Glutamatergic neuron (in vitro differentiated cells): Measurements from ENCODE around the gene RNF20. TPM values are rescaled to one million over a fixed set of nuclear protein-coding genes. Genes with fewer than 3 reads are reported as not detected.
A peak's percentile ranks its signal among the peaks of the same experiment; 100 is the strongest.

ENCODE experiments used
- DNase-seq: peaks from one replicate; pipeline ENCODE4 v3.0.0; 2022
- H3K27ac Mint-ChIP-seq: one replicate; pipeline ENCODE4 v1.8.0; 2020; ENCODE audit warnings: mild to moderate bottlenecking, mixed read lengths, inconsistent platforms; ENCODE audit not compliant: unreplicated experiment
- H3K27me3 Mint-ChIP-seq: one replicate; pipeline ENCODE4 v1.8.0; 2020; ENCODE audit warnings: mild to moderate bottlenecking, moderate library complexity, mixed read lengths, inconsistent platforms; ENCODE audit not compliant: unreplicated experiment
- H3K36me3 Mint-ChIP-seq: one replicate; pipeline ENCODE4 v1.8.0; 2020; ENCODE audit warnings: mild to moderate bottlenecking, mixed read lengths, inconsistent platforms; ENCODE audit not compliant: unreplicated experiment
- H3K4me1 Mint-ChIP-seq: one replicate; pipeline ENCODE4 v1.8.0; 2020; ENCODE audit warnings: mild to moderate bottlenecking, low read depth, mixed read lengths, inconsistent platforms; ENCODE audit not compliant: unreplicated experiment
- H3K4me3 Mint-ChIP-seq: one replicate; pipeline ENCODE4 v1.8.0; 2020; ENCODE audit warnings: mild to moderate bottlenecking, mixed read lengths, inconsistent platforms; ENCODE audit not compliant: unreplicated experiment
- H3K9me3 Mint-ChIP-seq: one replicate; pipeline ENCODE4 v1.8.0; 2020; ENCODE audit warnings: mild to moderate bottlenecking, moderate library complexity, mixed read lengths, inconsistent platforms; ENCODE audit not compliant: unreplicated experiment
- total RNA-seq: library from RNA; stranded (reverse); fragmentation: NEBNext Ultra II Directional; extraction: Animal tissue kit (Norgen Biotek cat#: 25700); gene quantifications from one replicate; pipeline ENCODE4 v1.2.1, GENCODE V29; 2021; ENCODE audit not compliant: unreplicated experiment
- TF ChIP-seq, protein P1 (sequence below): fragments of 200-600 bp; sonication (generic); IDR thresholded peaks from one replicate; pipeline ENCODE4 v1.5.0; 2021; ENCODE audit not compliant: partially characterized antibody, unreplicated experiment

The RNF20 gene
- total RNA-seq, 1 donor from 2014 or later, result 65.5 TPM

DNA sequence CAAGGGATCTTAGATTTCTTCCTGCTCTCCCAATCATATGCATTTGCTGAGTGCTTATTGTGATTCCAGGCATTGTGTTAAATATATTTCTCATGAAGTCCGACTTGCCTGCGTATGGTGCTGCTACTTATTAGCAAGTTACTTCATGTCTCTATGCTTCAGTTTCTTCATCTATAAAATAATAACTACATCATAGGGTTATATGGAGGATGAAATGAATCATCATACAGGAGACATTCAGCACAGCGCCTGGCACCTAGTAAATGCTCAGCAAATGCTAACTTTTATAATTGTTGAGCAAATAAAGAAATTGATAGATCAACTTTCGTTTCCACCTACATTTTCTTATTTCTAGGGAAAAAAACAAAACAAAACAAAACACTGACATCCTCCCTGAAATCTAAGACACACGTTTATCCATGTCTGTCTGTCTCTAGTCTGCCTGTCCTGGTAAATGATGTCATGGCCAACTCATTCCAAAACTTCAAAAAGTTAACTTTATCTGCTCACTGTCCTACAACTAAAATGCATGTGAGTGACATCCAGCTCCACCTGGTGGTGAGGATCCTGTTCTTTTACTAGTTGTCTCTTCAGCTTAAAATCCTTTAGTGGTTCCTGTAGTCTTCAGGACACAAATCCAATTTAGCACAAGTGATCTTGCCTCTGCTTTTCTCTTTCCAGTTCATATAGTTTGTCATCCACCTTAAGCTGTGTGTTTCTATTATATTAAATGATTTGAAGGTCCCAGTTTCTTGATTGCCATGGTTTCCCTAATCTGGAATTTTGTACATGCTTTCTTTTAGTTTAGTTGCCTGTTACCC is 33.5 kb downstream of the RNF20 start:
- Mint-ChIP-seq H3K27ac (no peak overlapping the region), H3K4me1 (no peaks in the 10 kb centered on the region), H3K27me3 (peaks cover 4% of the 10 kb centered on the region), H3K4me3 (no peak overlapping the region), H3K36me3 (no peaks in the 10 kb centered on the region), H3K9me3 (no peaks in the 10 kb centered on the region)
- TF ChIP-seq, protein P1, sequence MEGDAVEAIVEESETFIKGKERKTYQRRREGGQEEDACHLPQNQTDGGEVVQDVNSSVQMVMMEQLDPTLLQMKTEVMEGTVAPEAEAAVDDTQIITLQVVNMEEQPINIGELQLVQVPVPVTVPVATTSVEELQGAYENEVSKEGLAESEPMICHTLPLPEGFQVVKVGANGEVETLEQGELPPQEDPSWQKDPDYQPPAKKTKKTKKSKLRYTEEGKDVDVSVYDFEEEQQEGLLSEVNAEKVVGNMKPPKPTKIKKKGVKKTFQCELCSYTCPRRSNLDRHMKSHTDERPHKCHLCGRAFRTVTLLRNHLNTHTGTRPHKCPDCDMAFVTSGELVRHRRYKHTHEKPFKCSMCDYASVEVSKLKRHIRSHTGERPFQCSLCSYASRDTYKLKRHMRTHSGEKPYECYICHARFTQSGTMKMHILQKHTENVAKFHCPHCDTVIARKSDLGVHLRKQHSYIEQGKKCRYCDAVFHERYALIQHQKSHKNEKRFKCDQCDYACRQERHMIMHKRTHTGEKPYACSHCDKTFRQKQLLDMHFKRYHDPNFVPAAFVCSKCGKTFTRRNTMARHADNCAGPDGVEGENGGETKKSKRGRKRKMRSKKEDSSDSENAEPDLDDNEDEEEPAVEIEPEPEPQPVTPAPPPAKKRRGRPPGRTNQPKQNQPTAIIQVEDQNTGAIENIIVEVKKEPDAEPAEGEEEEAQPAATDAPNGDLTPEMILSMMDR, result peak; percentile 43
- DNase-seq, result no peak

DNA sequence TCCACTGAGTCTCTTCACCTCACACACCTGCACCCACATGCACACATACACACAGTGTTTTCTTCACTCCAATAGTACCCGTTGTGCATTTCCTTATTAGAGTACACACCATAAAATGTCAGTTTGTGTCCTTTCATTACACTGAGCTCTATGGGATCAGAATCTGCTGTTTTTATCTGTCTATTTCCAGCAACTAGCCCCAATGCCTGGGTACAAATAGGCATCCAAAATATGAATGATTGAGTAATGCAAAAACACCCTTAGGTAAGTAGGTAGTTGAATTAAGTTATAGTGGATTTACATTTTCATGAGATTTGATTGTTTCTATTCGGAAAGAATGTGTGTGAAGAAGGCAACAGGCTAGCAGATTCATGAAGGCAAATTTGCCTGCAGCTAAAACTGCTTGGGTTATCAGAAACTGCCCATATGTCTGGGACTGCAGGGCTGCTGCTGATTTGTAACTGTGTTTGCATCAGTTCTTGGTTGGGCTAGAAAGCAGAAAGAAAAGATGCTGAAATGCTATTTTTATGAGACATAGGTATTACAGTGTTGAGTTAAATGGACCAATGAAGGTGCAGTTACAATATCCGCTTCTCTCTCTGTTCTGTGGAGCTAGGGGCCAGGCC is 34.2 kb downstream of the RNF20 start:
- H3K4me3 Mint-ChIP-seq, result no peak overlapping the region
- no peaks in the 10 kb centered on the region for H3K36me3 Mint-ChIP-seq
- no peaks in the 10 kb centered on the region for H3K4me1 Mint-ChIP-seq
- H3K9me3 Mint-ChIP-seq, result no peaks in the 10 kb centered on the region
- H3K27me3 Mint-ChIP-seq, result peaks cover 4% of the 10 kb centered on the region
- TF ChIP-seq, protein P1, result no peak
- DNase-seq, result no peak
- H3K27ac Mint-ChIP-seq, result no peak overlapping the region

DNA sequence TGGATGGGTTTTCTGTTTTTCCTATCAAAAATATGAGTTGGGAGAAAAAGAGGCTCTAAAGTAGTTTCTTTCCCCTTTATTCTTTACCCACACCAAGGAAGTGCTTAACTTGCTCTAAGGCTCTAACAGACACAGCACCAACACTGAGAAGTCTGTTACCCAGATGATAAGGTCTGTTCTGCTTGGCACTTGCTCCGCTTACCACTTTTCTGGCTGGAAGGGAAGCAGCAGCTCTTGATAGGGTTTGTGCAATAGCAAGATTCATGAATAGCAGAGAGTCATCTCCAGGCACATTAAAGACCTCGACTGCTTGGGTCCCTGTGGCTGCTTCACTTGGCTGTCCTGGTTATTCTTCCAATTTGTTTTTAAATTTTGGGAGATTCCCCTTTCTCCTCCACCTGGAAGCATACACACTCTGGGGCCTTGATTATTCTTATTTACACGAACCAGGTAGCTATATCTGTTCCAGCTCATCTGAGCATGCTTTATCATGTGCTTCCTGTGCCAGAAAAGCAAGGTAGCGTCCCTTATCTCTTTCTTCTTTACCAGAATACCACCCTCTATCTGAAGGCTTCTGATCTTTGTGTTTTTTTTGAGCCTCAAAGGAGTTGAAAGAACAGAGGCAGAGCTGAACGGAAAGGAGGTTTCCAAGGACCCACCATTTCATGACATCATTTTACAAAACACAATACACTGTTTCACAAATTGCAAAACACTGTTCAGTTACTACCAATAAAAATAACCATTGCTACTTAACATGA is 36.3 kb downstream of the RNF20 start:
- Mint-ChIP-seq H3K27me3 (peaks cover 4% of the 10 kb centered on the region), H3K4me3 (no peak overlapping the region), H3K27ac (no peak overlapping the region), H3K36me3 (no peaks in the 10 kb centered on the region), H3K4me1 (no peaks in the 10 kb centered on the region), H3K9me3 (peaks cover 3% of the 10 kb centered on the region)
- no peak for DNase-seq
- TF ChIP-seq, protein P1, result no peak

GRCh38 chr9:101571114-101571513 is 37.5 kb downstream of the RNF20 start:
- H3K4me3 Mint-ChIP-seq, result no peak overlapping the region
- no peaks in the 10 kb centered on the region for H3K4me1 Mint-ChIP-seq
- H3K36me3 Mint-ChIP-seq, result no peaks in the 10 kb centered on the region
- TF ChIP-seq, protein P1, result no peak
- H3K9me3 Mint-ChIP-seq, result peaks cover 3% of the 10 kb centered on the region
- DNase-seq, result no peak
- peaks cover 4% of the 10 kb centered on the region for H3K27me3 Mint-ChIP-seq
- no peak overlapping the region for H3K27ac Mint-ChIP-seq
